ENCODE results near the gene PPP1R16B. TPM values are rescaled to one million over a fixed set of nuclear protein-coding genes. Genes with fewer than 3 reads are reported as not detected.
"Not testable (repeated sequence)": the region's sequence is repeated elsewhere in the genome, so short reads cannot be mapped to it uniquely, and the experiment has no call there.

Gene PPP1R16B
- total RNA-seq, 2 donors from 2014 or later = 7.3 to 8.9 TPM

DNA sequence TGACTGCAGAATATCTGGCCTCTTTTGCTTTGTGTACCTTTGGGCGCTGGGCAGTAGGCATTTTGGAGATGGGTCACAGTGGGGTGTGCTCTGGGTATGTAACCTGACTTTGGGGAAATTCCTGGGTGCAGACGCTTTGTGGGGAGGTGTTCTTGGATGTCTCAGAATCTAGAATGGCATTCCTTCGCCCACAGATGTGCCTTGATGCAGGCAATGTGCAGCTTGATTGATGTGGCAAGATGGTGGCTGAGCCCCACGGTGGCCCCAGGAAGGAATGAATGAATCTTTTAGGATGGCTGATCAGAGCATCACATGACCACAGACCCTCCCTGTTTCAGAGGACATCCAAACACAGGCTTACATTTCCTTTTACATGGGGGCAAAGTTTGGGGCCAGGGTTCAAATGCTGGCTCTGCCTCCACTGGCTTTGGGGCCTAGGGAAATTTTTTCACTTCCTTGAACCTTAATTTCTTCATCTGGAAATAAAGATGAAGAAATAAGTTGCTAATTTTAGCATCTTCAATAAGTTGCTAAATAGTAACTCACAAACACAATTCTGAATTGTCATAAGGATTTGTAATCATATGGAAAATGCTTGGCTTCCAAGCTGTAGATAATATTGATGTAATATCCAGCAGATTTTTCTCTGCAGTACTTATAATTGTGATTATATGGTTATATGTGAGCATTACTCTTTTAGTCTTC is 5.6 kb downstream of the PPP1R16B start:
- DNase-seq (ENCODE audit: low spot score) = no peak
- Histone ChIP-seq H3K4me3 (no peak overlapping the region), H3K9me3 (no peaks in the 10 kb centered on the region), H3K4me1 (ENCODE audit: control insufficient read depth in 1 of 2, low read depth in 2 of 2) (peaks cover 7 to 12% of the 10 kb centered on the region in 2 donors), H3K27me3 (replicated peaks; ENCODE audit: insufficient read depth) (no peaks in the 10 kb centered on the region), H3K36me3 (no peaks in the 10 kb centered on the region), H3K27ac (no peak overlapping the region)
- ATAC-seq (ENCODE audit: insufficient number of reproducible peaks, low FRiP score, low read depth) = no peak
- TF ChIP-seq, protein P1, sequence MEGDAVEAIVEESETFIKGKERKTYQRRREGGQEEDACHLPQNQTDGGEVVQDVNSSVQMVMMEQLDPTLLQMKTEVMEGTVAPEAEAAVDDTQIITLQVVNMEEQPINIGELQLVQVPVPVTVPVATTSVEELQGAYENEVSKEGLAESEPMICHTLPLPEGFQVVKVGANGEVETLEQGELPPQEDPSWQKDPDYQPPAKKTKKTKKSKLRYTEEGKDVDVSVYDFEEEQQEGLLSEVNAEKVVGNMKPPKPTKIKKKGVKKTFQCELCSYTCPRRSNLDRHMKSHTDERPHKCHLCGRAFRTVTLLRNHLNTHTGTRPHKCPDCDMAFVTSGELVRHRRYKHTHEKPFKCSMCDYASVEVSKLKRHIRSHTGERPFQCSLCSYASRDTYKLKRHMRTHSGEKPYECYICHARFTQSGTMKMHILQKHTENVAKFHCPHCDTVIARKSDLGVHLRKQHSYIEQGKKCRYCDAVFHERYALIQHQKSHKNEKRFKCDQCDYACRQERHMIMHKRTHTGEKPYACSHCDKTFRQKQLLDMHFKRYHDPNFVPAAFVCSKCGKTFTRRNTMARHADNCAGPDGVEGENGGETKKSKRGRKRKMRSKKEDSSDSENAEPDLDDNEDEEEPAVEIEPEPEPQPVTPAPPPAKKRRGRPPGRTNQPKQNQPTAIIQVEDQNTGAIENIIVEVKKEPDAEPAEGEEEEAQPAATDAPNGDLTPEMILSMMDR (IDR thresholded peaks at IDR 0.05) = no peak

DNA sequence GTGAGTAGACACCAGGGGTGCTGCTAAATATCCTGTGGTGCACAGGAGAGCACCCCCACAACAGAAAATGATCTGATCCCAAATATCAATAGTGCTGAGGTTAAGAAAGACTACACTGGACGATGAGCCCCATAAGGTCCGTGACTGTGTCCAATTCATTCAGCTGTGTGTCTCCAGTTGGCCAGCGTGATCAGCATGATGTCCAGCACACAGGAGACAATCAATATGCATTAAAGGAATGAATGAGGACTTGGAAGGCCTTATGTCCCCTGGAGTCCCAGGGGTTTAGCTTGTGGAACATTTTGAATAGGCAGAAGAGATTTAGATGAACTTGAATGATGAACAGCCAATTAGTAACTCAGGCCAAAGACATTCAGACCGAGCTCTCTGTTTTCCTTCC is 6.3 kb downstream of the PPP1R16B start:
- Histone ChIP-seq H3K27me3 (replicated peaks; ENCODE audit: insufficient read depth) (no peaks in the 10 kb centered on the region), H3K9me3 (no peaks in the 10 kb centered on the region), H3K4me1 (ENCODE audit: control insufficient read depth in 1 of 2, low read depth in 2 of 2) (peaks cover 1 to 5% of the 10 kb centered on the region in 2 donors), H3K36me3 (no peaks in the 10 kb centered on the region), H3K4me3 (no peak overlapping the region), H3K27ac (no peak overlapping the region)
- ATAC-seq (ENCODE audit: insufficient number of reproducible peaks, low FRiP score, low read depth) (no peak), DNase-seq (ENCODE audit: low spot score) (no peak)
- TF ChIP-seq, protein P1 (IDR thresholded peaks at IDR 0.05) = no peak

DNA sequence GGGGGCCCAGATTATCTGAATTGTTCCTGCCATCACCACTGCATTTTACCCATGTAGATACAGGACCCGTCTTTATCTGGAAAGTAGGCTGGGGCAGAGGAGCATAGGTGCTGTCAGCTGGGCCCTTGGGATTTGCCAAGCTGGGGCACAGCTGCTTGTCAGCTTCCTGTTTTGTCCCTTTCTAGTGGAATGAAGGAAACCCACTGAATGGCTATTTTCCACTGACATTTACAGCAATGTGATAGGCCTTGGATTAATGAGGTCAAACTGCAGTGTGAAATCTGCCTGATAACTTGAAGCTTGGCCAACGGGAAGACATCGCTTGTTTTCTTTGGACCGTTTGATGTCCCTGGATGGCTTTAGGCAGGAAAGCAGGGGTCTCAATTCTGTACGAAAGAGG is 6.7 kb downstream of the PPP1R16B start:
- no peak for DNase-seq (ENCODE audit: low spot score)
- H3K36me3 ChIP-seq = no peaks in the 10 kb centered on the region
- no peak overlapping the region for H3K4me3 ChIP-seq
- H3K27ac ChIP-seq = no peak overlapping the region
- H3K9me3 ChIP-seq = no peaks in the 10 kb centered on the region
- H3K27me3 ChIP-seq (replicated peaks; ENCODE audit: insufficient read depth) = no peaks in the 10 kb centered on the region
- no peak for ATAC-seq (ENCODE audit: insufficient number of reproducible peaks, low FRiP score, low read depth)
- TF ChIP-seq, protein P1 (IDR thresholded peaks at IDR 0.05) = no peak
- peaks cover 0 to under 1% of the 10 kb centered on the region in 2 donors for H3K4me1 ChIP-seq (ENCODE audit: control insufficient read depth in 1 of 2, low read depth in 2 of 2)

- no peaks in the 10 kb centered on the region for H3K9me3 ChIP-seq
- ATAC-seq (ENCODE audit: insufficient number of reproducible peaks, low FRiP score, low read depth) = no peak
- no peak for DNase-seq (ENCODE audit: low spot score)
Measured at GRCh38 chr20:38812709-38813573, 7.4 kb downstream of the PPP1R16B start.

GRCh38 chr20:38813574-38813962 is 8.1 kb downstream of the PPP1R16B start:
- not testable (repeated sequence) for ATAC-seq (ENCODE audit: insufficient number of reproducible peaks, low FRiP score, low read depth); H3K27me3 ChIP-seq (replicated peaks; ENCODE audit: insufficient read depth)

More at GRCh38 chr20:38812709-38813573, 7.4 kb downstream of the PPP1R16B start:
- no peaks in the 10 kb centered on the region for H3K27me3 ChIP-seq (replicated peaks; ENCODE audit: insufficient read depth)
- no peaks in the 10 kb centered on the region for H3K4me1 ChIP-seq (ENCODE audit: control insufficient read depth in 1 of 2, low read depth in 2 of 2)
- H3K4me3 ChIP-seq = no peak overlapping the region
- no peaks in the 10 kb centered on the region for H3K36me3 ChIP-seq
- no peak overlapping the region for H3K27ac ChIP-seq
- TF ChIP-seq, protein P1 (IDR thresholded peaks at IDR 0.05) = no peak

More at GRCh38 chr20:38813574-38813962, 8.1 kb downstream of the PPP1R16B start:
- not testable (repeated sequence) for H3K36me3 ChIP-seq; DNase-seq (ENCODE audit: low spot score); H3K4me3 ChIP-seq; H3K9me3 ChIP-seq; H3K4me1 ChIP-seq (ENCODE audit: control insufficient read depth in 1 of 2, low read depth in 2 of 2); H3K27ac ChIP-seq

All from thoracic aorta (tissue), 2 donors.